GM20000 (cell line): Measurements from ENCODE around the gene VAV3.

Source experiments
- DNase-seq: peaks from one replicate; pipeline ENCODE4 v3.0.0; 2012; ENCODE audit warnings: low spot score
- CTCF ChIP-seq: IDR thresholded peaks from 2 replicates; pipeline ENCODE4 v1.5.1; 2012; ENCODE audit warnings: mild to moderate bottlenecking, control low read depth; ENCODE audit errors: extremely low read depth, missing control alignments

Gene VAV3

GRCh38 chr1:107593501-107594209 lies 371.3 kb downstream of the VAV3 start:
- no peak for DNase-seq
- no peak for TF ChIP-seq CTCF

DNA sequence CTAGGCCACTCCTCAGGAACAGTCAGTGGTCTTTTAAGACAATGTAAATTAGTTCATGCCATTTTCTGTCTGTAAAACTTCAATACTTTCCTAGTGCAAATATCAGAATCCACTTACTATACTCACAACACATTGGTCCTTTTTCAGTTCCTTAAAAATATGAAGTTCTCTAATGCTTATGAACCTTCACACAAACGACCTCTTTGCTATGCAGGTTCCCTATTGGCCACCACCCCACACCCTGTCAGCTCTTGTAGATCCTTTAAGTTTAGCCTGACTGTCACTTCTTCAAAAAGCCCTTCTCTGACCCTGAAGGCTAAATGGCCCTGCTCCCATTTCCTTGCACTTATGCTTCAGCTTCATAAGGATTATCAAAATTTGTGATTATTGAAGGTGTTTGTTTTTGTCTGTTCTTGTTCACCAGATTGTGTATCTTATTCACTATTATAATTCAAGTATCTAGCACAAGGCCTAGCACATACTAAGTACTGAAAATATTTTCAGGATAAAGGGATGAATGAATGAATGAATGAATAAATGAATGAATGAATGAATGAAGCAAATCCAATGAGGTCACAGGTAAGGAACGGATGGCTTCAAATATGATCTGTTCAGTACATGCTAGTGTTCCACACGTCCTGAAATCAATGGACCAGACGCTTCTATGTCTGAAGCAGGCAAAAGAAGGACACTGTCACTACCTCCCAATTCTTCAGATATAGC lies 373.9 kb downstream of the VAV3 start:
- TF ChIP-seq CTCF, result no peak

GRCh38 chr1:107590087-107590486 lies 374.9 kb downstream of the VAV3 start:
- TF ChIP-seq CTCF, result no peak
- DNase-seq, result no peak

More for the DNA sequence above, 373.9 kb downstream of the VAV3 start:
- DNase-seq, result no peak

DNA sequence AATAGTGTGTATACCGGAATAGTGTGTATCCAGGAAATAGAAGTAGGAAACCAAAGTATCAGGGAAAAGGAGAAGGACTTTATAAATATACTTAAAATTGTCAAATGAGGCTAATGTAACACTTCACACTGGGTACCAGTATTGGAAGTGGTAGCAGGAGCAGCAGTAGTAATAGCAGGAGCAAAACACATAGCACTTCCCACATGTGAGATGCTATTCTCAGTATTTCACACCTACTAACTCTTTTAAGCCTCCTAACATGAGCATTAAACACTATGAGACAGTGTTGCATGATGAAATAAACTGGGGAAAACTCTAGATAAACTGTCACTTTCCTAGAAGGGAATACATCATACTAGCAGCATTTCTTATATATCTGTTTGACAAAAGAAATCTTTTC lies 376.7 kb downstream of the VAV3 start:
- DNase-seq, result no peak
- TF ChIP-seq CTCF, result no peak

DNA sequence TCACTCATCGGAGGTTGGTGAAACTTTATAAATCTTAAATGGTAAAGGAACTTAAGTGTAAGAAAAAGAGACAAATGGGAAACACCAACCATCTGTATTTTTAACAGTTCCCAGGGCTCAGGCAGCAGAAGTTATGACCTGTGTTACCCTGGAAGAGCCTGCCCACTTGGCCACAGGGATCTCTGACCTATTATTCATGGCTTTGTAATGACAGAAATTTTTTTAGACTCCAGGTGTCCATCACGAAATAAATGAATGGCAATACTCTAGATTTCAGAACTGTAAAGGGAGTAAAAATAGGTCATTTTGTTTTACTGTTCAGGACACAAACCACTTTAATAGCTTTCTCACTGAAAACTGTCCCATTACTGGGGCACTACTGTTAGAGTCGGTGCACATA lies 389.8 kb downstream of the VAV3 start:
- no peak for TF ChIP-seq CTCF
- DNase-seq, result no peak

GRCh38 chr1:107574044-107574443 lies 390.9 kb downstream of the VAV3 start:
- no peak for TF ChIP-seq CTCF
- no peak for DNase-seq

- DNase-seq, result no peak
- TF ChIP-seq CTCF, result no peak
Measured at GRCh38 chr1:107572674-107573211, 392.2 kb downstream of the VAV3 start.
